SIG-M5 treated with dmso at 0.1 percent for 504 hours (cell line): ENCODE data around the gene AKIP1.
"Not testable (repeated sequence)": the region's sequence is repeated elsewhere in the genome, so short reads cannot be mapped to it uniquely, and the experiment has no call there.

Experiments
- DNase-seq: peaks from one replicate; lab custom pipeline; 2025; ENCODE audit not compliant: unreplicated experiment; lab: John Stamatoyannopoulos, UW

Gene AKIP1

DNA sequence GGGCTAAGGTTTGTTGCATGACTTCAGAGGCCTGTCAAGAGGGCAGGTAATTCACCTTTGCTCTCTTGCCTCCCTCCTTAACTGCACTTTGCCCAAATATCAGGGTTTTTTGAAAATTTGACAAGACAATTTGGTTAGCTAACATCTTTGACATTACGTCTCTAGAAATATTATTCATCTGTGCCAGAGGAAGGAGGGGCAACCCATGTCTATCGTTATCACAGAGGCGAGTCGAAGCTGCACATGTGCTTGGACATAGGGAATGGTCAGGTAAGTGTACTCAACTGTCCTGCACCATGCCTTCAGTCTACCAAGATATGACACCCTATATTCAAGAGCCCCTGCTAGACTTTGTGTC is 3.7 kb downstream of the AKIP1 start:
- DNase-seq: no peak

DNA sequence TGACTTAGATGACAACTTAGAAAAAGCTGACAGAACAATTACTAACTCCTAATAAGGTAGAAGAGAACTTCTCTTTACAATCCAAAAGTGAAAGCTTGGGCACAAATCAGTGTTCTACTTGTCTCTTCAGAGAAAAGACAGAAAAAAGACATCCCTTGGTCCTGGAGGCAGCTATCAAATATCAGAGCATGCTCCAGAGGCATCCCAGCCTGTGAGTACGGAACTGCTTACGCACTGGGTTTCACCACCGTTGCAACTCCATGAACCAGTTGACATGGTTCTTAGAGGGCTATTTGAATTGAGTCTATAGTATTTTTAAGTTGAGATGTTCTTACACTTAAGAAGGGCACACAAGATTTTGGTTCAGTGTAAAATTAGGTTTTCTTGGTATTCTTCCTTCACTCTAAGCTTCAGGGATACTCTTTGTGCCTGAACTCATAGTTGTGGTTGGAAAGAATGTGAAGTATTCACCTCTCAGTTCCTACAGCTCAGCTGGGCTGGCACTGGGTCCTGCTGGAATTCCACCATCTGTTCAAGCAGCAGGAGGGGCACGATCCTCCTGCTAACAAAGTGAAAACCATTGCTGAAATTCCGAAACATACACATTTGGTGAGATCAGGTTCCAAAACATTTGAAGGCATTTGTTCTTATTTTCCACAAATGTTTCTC is 6.3 kb downstream of the AKIP1 start:
- DNase-seq: no peak

DNA sequence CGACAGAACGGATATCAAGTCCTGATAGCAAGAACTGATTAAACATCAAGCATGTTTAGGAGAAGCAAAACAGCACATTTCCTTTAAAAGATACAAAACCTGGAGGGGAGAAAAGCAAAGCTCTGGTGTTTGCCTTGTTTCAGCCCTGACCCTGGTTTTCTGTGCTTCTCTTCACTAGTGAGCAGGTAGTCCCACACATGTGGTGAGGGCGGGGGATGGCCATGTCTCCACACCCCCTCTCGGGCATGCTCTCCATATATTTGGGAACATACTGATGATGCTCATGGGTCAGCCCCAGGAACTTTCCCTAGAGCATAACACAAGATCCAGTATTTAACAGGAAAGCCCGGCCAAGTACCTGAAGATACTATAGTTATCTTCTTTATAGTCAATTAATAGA is 11.7 kb downstream of the AKIP1 start:
- DNase-seq: no peak

DNA sequence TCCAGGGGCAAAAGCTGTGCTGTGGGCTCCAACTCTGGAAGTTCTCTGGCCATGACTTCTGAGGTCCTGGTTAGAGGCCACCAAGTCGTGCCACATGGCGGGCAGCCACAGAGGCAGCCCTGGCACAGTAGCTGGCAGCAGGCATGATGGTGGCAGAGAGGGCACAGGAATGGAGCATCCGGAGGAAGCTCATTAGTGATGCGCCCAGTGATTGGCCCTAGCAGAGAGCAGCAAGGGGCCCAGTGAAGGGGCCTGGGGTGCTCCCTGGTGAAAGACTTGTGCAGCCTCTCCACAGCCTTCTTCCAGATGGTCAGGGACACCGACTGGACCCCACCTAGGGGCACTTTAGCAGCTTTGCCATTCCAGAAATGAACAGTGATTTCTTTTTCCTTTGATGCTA is 14.7 kb downstream of the AKIP1 start:
- no peak for DNase-seq

DNA sequence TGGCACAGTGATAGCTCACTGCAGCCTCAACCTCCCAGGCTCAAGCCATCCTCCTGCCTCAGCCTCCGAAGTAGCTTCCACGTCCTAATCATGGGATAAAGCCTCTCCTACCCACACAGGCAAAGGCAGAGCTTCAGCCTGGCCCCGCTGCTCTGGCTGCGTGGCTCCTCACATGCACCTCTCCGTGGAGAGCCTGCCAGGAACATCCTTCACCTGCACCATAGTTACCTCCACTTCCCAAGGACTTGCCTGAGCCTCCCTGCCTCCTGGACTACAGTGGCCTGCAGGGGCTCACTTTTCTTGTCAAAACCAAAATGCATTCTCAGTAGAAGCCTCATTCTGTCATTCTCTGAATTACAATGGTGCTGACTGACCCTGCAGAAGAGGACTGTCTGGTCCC is 15.2 kb downstream of the AKIP1 start:
- DNase-seq: no peak

DNA sequence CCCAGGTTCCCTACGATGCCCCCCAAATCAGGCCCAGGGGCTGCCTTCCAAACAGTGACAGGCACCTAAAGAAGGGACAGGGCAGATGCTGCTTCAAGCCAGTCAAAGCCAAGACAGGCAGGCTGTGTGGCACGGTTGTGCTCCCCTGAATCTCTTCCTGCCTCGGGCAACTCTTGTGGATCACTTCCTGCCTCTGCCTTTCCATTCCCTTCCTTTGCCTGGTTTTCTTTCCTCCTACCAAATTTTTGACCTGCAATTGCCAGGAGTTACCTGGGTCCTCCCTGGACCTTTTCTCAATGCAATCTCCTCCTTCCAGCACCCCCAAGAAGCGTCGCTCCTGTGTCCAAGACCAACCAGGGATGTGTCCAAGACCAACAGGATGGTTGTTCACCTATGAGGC is 16.2 kb downstream of the AKIP1 start:
- DNase-seq: no peak

DNA sequence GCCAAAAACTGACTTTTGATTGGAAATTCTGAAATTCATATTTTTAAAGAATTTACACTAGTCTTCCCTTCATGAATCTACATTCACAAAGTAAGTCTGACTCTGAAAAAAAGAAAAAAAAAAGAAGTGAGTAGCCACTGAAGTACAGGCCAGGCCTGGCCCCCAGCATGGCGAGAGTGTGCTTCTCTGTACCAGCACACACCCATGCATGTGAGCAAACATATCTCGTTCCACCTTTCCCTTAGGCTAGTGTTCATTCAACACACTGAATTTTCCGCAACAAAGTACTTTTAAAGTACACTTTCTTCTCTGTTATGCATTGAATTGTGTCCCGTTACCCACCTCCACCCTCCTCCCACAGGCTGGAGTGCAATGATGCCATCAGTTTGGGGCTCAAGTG is 17.2 kb downstream of the AKIP1 start:
- DNase-seq: no peak

DNA sequence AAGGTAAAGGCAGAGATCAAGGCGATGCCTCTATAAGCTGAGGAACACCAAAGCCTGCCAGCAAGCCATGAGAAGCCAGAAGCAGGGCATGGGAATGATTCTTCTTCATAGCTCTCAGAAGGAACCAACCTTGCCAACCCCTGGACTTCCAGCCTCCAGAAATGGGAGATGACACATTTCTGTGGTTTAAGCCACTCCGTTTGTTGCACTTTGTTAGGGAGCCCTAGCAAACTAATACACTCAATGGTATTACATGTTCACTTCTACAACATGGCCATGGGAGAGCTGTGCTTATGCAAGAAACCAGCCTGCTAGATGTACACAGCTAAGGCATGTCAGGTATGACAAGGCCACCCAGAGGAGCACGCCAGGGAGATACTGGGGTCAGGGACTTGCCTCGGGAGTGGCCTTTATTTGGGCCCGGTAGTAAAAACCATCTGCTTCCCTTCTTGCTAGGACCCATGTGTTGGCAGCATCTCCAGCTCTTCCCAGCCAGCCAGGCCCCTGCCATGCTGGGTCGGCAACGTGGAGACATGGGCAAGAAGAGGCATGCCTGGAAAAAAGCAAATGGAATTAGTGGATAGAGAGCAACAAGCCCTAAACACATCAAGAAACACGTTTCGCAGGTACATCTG is 18.1 kb downstream of the AKIP1 start:
- no peak for DNase-seq

DNA sequence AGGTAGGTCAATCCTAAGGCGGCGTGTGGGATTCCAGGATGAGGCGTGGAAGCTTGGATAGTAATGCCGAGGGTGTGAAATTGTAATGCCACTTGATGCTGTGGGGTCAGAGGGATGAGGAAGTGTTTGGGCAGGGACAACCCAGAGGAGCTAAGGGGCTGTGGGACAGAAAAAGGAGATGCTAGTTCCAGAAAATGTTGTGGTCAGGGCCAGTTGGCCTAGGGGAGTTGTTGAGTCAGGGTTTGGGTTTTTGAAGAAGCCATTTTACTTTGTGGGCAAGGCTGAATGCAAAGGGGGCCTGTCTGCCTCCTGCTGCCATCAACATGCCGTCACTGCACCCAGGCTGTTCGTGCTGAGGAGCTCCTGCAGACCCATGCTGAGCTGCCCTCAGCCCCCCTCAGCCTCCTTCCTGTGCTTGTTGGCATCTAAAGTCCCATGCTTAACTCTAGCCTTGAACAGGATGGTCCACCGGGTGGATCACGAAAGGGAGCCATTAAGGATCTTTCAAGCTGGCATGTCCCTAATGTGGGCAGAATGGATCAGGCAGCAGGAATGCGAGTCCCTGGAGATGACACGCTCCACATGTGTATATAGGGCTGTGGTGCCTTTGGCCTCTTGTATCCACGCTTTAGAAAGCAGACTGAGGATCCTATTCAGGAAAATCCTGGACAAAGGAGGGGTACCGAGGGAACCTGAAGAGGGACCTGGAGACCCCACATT is 19.6 kb downstream of the AKIP1 start:
- no peak for DNase-seq

DNA sequence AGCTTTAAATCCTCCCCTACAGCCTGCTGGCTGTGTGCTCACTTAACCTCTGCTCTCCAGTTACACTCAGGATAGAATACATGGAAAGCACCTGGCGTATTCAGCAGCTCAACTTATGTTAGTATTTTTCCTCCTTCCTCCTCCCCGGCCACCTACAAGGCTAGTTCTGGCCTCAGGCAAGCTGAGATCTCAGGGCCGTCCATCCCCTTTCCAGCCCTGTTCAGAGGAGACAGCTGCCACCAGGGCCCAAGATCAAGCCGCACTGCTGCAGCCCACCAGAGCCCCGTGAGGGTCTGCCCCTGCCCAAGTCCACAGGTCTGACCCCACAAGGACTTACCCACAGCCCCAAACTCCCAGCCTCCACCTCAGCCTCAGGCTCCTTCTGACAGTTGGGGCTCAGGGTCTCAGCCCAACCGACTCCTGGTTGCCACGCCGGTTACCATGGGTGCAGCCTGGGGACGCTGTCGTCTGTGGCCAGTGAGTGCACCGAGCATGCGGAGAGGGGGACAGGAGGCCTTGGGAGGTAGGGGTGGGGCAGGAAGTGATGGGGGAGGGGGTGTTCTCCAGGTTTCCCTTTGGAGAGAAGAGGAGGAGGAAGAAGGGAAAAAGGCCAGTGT is 21.7 kb downstream of the AKIP1 start, which contains the start of gene C11orf16:
C11orf16 (minus strand) TSS at position 384 of the 617 bp plus-strand sequence. CDS start 639 bp downstream, outside the sequence.
- no peak for DNase-seq

DNA sequence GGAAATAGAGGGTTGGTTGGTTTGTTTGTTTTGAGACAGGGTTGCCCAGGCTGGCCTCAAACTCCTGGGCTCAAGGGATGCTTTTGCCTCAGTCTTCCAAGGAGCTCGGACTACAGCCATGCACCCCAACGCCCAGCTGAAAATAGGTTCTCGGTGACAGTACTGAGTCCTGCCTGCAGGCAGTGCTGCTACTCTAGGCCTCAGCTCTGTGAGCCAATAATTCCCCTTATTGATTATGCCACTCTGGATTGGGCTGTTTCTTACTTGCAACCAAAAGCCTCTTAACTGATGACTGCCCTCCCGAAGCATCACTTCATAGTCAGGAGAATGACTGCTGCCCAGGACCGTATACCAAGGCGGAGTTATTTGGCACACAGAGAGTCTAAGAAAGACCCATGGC is 22.9 kb downstream of the AKIP1 start:
- no peak for DNase-seq

DNA sequence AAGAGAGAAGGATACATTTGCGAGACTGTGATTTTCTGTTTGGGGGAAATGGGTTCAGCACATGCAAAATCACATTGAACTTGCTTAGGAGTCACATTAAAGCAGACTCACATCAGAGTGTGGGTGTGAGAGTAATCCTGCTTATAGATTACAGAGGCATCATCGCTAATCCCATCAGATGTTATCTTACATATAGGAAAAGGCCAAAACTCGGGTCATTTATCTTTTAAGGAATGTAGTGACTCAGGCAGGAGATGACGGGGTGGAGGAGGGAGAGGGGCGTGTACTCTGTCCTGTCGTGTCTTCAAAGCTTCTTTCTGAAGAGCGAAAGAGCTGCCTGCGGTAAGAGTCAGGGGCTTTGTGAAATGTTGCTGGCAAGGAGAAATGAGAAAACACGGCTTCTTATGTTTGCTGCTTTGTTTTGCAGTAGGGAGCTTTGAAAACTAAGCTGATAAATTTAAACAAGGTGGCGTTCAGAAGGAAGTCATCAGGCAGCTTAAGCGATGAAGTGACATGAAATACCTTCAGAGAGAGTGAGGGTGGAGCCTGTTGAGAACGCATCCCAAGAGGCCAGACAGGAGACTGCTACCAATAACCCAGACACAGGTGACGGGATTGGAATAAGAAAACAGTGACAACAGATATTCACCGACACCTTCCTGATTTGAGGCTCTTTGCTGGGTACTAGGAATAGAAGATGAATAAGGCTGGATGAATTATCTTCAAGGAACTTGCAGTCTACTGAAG is 23.9 kb downstream of the AKIP1 start:
- DNase-seq: no peak

DNA sequence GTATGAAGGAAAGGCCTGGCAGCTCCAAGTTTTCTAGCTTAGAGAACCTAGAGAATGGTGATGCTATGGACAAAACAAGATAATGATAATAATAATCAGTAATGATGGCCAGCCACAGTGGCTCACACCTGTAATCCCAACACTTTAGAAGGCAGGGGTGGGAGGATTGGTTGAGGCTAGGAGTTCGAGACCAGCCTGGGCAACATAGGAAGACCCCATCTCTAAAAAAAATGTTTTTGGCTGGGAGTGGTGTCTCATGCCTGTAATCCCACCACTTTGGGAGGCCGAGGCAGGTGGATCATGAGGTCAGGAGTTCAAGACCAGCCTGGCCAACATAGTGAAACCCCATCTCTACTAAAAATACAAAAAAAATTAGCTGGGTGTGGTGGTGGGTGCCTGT is 24.8 kb downstream of the AKIP1 start:
- DNase-seq: not testable (repeated sequence)

DNA sequence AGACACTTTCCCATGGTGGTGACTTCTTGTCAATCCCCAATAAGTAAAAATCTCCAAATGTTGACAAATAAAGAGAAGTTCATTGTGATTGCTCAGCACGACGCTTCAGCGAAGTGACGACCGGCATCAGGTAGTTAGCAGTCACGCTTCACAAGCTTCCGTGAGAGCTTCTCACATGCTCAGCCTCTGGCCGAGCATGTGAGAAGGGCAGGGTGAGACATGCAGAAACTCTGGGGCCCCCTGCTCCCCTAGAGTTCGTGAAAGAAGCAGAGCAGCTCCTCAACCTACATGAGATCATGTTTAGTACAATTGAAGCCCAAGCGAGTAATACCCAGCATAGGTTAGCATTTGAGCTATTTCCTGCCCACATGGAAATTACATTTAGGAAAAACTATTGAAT is 26.2 kb downstream of the AKIP1 start:
- no peak for DNase-seq

DNA sequence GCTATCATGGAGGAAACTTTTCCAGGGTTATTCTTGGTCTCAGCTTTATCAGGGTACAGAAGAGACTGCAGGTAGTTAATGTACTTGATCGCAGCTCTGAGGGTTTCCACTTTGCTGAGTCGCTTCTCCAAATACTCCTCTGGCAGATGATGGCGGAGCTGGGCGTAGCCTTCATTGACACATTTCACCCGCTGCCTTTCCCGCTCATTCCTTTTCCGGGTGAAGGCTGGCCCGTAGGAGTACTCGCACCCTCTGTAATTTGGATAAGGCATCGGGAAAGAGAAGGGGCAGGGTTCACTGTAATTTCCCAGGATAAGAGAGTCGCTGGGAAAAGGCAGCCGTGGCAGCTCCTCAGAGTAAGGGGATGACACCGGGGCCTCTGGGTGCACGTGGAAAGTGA is 26.7 kb downstream of the AKIP1 start:
- DNase-seq: no peak

DNA sequence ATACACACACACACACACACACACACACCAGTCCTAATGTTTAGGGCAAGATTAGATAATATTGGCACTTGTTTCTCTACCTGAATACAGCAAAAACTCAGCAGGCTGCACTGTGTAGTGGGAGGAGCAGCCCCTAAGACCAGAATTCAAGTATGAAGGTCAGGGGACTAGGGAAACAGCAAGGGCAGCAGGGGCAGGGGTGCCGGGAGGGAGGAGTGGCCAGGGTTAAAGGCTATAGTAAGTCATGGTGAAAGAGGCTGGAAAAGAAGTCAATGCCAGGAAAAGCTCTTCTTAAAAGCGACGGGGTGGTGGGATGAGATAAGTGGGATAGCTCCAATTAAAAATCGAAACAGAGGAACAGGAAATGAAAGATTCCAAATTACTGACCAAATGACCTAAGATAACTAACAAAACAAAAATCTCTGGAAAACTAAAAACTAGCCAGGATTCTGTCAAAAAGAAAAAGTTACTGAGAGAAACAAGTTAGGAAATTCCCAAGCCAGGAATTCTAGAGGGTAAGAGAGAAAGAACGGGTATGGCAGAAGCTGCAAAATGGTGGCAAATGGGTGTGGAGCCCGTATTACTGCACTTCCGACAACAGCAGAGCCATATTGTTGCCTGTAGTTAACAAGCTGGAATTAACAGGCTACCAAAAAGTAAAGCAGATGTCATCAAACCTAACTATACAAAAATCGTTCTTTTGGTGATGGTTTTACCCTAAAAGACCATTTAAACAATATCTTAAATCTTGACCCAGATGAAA is 30.5 kb downstream of the AKIP1 start:
- DNase-seq: no peak

DNA sequence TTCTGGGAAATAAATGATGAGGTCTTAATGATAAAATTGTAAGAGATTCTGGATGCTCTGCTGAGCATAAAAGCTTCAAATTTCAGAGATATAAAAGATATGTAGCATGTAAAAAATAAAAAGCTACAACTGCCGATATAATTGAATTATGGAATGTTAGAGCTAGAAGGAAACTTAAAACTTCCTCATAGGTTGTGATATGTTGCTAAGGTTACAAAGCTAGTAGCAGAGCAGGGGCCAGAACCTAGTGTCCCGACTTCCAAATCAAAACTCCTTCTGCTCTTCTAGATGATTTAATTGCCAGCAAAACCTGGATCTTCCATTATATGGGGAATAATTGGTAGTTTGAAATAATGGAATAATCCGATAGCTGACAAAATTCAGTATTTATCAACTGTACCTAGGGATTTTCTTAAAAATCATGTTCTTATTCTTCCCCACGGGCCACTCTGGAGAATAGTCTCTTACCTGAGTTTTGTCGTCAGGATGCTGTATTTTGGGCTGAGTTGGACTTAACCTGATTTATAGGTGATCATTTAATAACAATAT is 31.6 kb downstream of the AKIP1 start, which contains the start of gene ASCL3:
ASCL3 (minus strand) TSS at position 499 of the 549 bp plus-strand sequence. CDS start 4,855 bp downstream, outside the sequence.
- DNase-seq: no peak

DNA sequence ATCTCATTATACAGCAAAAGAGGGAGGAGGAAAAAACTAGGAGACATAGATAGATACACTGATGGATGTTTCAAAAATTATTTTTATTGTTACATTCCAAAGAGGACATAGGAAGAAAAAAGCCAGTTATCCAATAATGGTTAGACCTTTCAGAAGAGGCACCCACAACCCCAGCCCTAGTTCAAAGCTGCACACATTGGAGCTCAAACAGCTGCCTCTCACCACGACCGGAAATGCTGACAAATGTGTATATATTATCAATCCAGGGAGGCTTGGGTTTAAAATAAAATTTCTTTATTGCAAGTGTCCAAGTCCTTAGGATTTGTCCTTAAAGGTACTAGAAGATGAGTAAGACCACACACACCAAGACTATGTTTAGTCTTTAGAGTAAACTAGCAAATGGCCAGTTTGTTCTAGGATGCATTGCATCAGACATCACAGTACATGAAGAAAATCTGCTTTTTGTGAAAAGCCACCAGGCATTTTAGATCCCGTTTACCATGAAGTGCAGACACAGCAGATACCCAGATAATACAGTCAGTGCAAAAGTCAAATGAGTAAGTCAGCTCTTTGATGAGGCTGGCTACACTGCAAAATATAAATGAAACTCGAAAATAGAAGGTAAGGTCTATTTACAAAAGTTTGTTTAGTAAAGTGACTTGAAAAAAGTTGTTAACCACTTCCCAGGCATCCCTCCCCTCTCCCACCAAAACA is 36.4 kb downstream of the AKIP1 start:
- no peak for DNase-seq

DNA sequence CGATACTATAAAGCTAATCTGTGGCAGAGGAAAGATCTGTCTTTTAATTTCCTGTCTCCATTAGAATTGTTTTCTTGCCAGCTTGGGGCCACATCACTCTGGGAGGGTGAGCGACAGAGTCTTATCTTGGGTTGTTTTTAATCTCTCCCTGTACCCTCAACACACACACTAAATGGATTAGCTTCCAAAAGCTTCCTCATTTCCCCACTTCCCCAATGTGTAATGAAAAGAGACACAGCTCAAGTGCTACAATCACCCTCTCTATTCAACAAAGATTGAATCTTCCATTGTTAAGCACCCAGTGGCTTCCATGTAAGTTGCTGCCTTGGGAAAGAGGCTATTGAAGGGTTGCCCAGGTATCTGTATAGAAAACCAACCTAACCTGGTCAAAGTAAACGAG is 37.9 kb downstream of the AKIP1 start:
- DNase-seq: no peak
